OCI-LY1 (cell line): ENCODE measurements around the gene CHRDL1.

Source experiments
- H2AFZ ChIP-seq: fragments of 200-600 bp; sonication (generic), shearing (Covaris generic); 2 replicates; pipeline ENCODE4 v1.6.0; 2014; ENCODE audit warnings: antibody characterized with exemption, mild to moderate bottlenecking, low read length
- H3F3A ChIP-seq: fragments of 200-600 bp; sonication (generic), shearing (Covaris generic); 2 replicates; pipeline ENCODE4 v1.6.0; 2014; ENCODE audit warnings: mild to moderate bottlenecking, antibody characterized with exemption, low read length, moderate library complexity; ENCODE audit not compliant: insufficient read depth
- H3K27ac ChIP-seq: fragments of 200-600 bp; sonication (generic); 2 replicates; pipeline ENCODE4 v1.5.1; 2014; ENCODE audit warnings: low read length, mixed run types, mild to moderate bottlenecking, low read depth; ENCODE audit not compliant: poor library complexity, severe bottlenecking
- H3K27me3 ChIP-seq: fragments of 200-600 bp; sonication (generic); 2 replicates; pipeline ENCODE4 v1.6.0; 2014; ENCODE audit warnings: antibody characterized with exemption, mild to moderate bottlenecking, low read length, moderate library complexity; ENCODE audit not compliant: insufficient read depth
- H3K36me3 ChIP-seq: fragments of 200-600 bp; sonication (generic); 2 replicates; pipeline ENCODE4 v1.6.1; 2014; ENCODE audit warnings: mild to moderate bottlenecking, antibody characterized with exemption, low read length, moderate library complexity, mixed read lengths; ENCODE audit not compliant: insufficient read depth
- H3K4me1 ChIP-seq: fragments of 200-600 bp; sonication (generic); 2 replicates; pipeline ENCODE4 v1.5.1; 2014; ENCODE audit warnings: mild to moderate bottlenecking, low read length, moderate library complexity; ENCODE audit not compliant: insufficient read depth, severe bottlenecking
- H3K4me2 ChIP-seq: fragments of 200-600 bp; sonication (generic), shearing (Covaris generic); 2 replicates; pipeline ENCODE4 v1.6.1; 2014; ENCODE audit warnings: low read length
- H3K4me3 ChIP-seq: fragments of 200-600 bp; sonication (generic); 2 replicates; pipeline ENCODE4 v1.5.1; 2014; ENCODE audit warnings: low read length, low read depth, mild to moderate bottlenecking, mixed read lengths; ENCODE audit not compliant: poor library complexity, severe bottlenecking
- H3K79me2 ChIP-seq: fragments of 200-600 bp; shearing (Covaris generic); 2 replicates; pipeline ENCODE4 v1.6.1; 2016; ENCODE audit warnings: mixed run types, low read length, mixed read lengths; ENCODE audit not compliant: insufficient read depth
- H3K9ac ChIP-seq: fragments of 200-600 bp; sonication (generic), shearing (Covaris generic); 2 replicates; pipeline ENCODE4 v1.6.1; 2014; ENCODE audit warnings: mild to moderate bottlenecking, low read length, mixed read lengths
- H3K9me2 ChIP-seq: fragments of 200-600 bp; sonication (generic), shearing (Covaris generic); 2 replicates; pipeline ENCODE4 v1.6.1; 2014; ENCODE audit warnings: low read depth, mild to moderate bottlenecking, low read length, mixed read lengths
- H3K9me3 ChIP-seq: fragments of 200-600 bp; shearing (Covaris generic); 2 replicates; pipeline ENCODE4 v1.6.1; 2014; ENCODE audit warnings: low read length, mixed read lengths
- H4K20me1 ChIP-seq: fragments of 200-600 bp; sonication (generic), shearing (Covaris generic); 2 replicates; pipeline ENCODE4 v1.6.0; 2016; ENCODE audit warnings: mild to moderate bottlenecking, low read length; ENCODE audit not compliant: insufficient read depth
- CTCF ChIP-seq: fragments of 200-600 bp; sonication (generic), shearing (Covaris generic); IDR thresholded peaks from 2 replicates; pipeline ENCODE4 v1.5.1; 2017; ENCODE audit warnings: mild to moderate bottlenecking, antibody characterized with exemption, low read length, moderate library complexity, mixed read lengths
- EZH2 ChIP-seq: fragments of 200-600 bp; sonication (generic), shearing (Covaris generic); IDR thresholded peaks from 2 replicates; pipeline ENCODE4 v1.8.0; 2017; ENCODE audit warnings: borderline replicate concordance, mixed run types, mild to moderate bottlenecking, antibody characterized with exemption, low read length, moderate library complexity, mixed read lengths

Gene CHRDL1

GRCh38 chrX:110743679-110744340 lies 51.8 kb downstream of the CHRDL1 start:
- H3K9ac ChIP-seq = no peak overlapping the region
- no peak overlapping the region for H3K4me3 ChIP-seq
- no peaks in the 10 kb centered on the region for H4K20me1 ChIP-seq
- H3K9me2 ChIP-seq = no peaks in the 10 kb centered on the region
- no peaks in the 10 kb centered on the region for H3K36me3 ChIP-seq
- H3K27me3 ChIP-seq = no peaks in the 10 kb centered on the region
- H3K9me3 ChIP-seq = no peaks in the 10 kb centered on the region
- H3F3A ChIP-seq = no peaks in the 10 kb centered on the region
- TF ChIP-seq CTCF (no peak), EZH2 (no peak)
- no peak overlapping the region for H3K27ac ChIP-seq
- H2AFZ ChIP-seq = no peak overlapping the region
- no peaks in the 10 kb centered on the region for H3K4me1 ChIP-seq
- no peak overlapping the region for H3K4me2 ChIP-seq
- H3K79me2 ChIP-seq = no peaks in the 10 kb centered on the region

GRCh38 chrX:110741213-110741796 lies 54.3 kb downstream of the CHRDL1 start:
- Histone ChIP-seq H3K4me2 (no peak overlapping the region), H3K79me2 (no peaks in the 10 kb centered on the region), H3K27ac (no peak overlapping the region), H2AFZ (no peak overlapping the region), H3K9ac (no peak overlapping the region), H4K20me1 (no peaks in the 10 kb centered on the region), H3K9me2 (no peaks in the 10 kb centered on the region), H3F3A (no peaks in the 10 kb centered on the region), H3K27me3 (no peaks in the 10 kb centered on the region), H3K9me3 (no peaks in the 10 kb centered on the region), H3K4me3 (no peak overlapping the region), H3K36me3 (no peaks in the 10 kb centered on the region), H3K4me1 (no peaks in the 10 kb centered on the region)
- TF ChIP-seq CTCF = no peak
- TF ChIP-seq EZH2 = no peak

GRCh38 chrX:110734894-110735541 lies 60.6 kb downstream of the CHRDL1 start:
- Histone ChIP-seq H3K27me3 (no peaks in the 10 kb centered on the region), H3K4me2 (no peak overlapping the region), H3K4me1 (no peaks in the 10 kb centered on the region), H3F3A (no peaks in the 10 kb centered on the region), H3K9ac (no peak overlapping the region), H3K4me3 (no peak overlapping the region), H4K20me1 (no peaks in the 10 kb centered on the region), H3K27ac (no peak overlapping the region), H2AFZ (no peak overlapping the region), H3K79me2 (no peaks in the 10 kb centered on the region), H3K9me3 (no peaks in the 10 kb centered on the region), H3K9me2 (no peaks in the 10 kb centered on the region), H3K36me3 (no peaks in the 10 kb centered on the region)
- no peak for TF ChIP-seq CTCF
- TF ChIP-seq EZH2 = no peak
